Muscle of arm (tissue), 14 donors: Measurements from ENCODE around the gene GSTA3. TPM values are rescaled to one million over a fixed set of nuclear protein-coding genes. Genes with fewer than 3 reads are reported as not detected.
"Not testable (repeated sequence)": the region's sequence is repeated elsewhere in the genome, so short reads cannot be mapped to it uniquely, and the experiment has no call there.

ENCODE experiments used
- DNase-seq: peaks from one replicate; pipeline ENCODE4 v3.0.0-alpha.2; 2013
- long read RNA-seq, 11 donors: transcript quantifications; one replicate each; lab custom pipeline, GENCODE V29; 2026
- polyA plus RNA-seq, 12 donors: library from polyadenylated mRNA; unstranded; fragments of 120-200 nt; gene quantifications; one replicate each; pipeline ENCODE4 v1.2.1, GENCODE V29; 2013; ENCODE audit not compliant: insufficient read length in 12 of 12

Gene GSTA3
- under 1 TPM in 1 of 12 donors, not detected in 11; 0.16 TPM for polyA plus RNA-seq
- long read RNA-seq, donor 1 = 0 reads
- long read RNA-seq, donor 2 = 0 reads
- long read RNA-seq, donor 3 = 0 reads
- long read RNA-seq, donor 4 = 0 reads
- long read RNA-seq, donor 5 = 0 reads
- long read RNA-seq, donor 6 = 0 reads
- long read RNA-seq, donor 7, partial matches to known transcripts = 0 of 1 reads
- long read RNA-seq, donor 7, other reads (novel, unspliced or antisense) = 0 of 1 reads
- long read RNA-seq, donor 8 = 0 reads
- long read RNA-seq, donor 9 = 0 reads
- long read RNA-seq, donor 10 = 0 reads
- long read RNA-seq, donor 11 = 0 reads

DNA sequence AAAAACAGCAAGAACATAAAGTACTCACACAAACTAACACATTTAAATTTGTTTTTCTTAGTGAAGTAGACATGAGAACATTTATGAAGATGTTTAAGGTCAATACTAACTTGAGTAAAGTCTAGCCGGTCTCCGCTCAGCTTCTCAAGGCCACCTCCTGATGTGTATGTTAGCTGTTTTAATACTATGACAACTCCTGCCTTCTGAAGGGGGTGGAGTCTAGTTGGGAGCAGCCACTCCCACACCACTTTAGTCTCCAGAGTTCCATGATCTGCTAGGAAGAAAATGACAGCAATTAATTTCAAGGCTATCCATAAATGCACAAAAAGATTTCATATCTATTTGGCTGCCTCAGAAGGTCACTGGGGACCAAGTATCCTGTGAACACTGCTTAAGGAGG, at the start of gene GSTA3:
TSS of gene GSTA3 (minus strand) at position 168 of the 400 bp plus-strand sequence. CDS start 3,864 bp downstream, outside the sequence.
- no peak for DNase-seq

DNA sequence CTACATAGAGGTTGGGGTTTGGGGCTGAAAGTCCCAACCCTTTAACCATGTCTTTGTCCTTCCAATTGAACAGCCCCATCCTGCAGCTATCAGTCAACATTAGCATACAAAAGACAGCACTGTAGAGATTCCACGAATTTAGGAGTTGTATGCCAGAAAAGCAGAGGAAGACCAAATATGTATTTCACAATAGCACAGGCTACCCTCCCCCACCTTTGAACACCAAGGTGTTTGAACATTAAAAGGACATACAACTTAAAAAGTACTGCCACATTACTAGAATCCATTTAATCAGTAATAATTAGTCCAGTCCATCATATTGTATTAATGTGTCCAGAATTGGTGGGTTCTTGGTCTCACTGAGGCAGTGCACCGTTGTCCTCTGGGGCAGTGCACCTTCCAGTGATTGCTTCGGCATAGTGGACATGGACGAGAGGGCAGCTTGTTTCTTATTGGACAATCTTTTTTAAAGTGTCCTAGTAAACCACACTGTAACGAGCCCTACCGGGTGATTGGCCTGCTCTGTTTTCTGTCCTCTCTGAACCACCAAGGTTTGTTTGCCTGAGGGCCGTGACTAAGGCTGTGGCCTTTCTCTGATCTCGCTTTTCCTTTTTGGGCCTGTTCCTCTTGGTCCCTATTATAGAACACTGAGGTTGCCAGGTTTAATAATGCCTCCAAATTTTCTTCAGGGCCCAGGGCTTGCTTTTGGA, 49.2 kb upstream of the GSTA3 start:
- DNase-seq = no peak

- DNase-seq = no peak
Observed at GRCh38 chr6:52955871-52956270, 46.4 kb upstream of the GSTA3 start.

- DNase-seq = no peak
Observed at GRCh38 chr6:52953911-52954839, 44.7 kb upstream of the GSTA3 start.

GRCh38 chr6:52946306-52946705, 36.8 kb upstream of the GSTA3 start:
- DNase-seq = no peak

GRCh38 chr6:52942821-52943220, 33.3 kb upstream of the GSTA3 start:
- DNase-seq = not testable (repeated sequence)

- DNase-seq = no peak
Observed at GRCh38 chr6:52942221-52942620, 32.7 kb upstream of the GSTA3 start.

DNA sequence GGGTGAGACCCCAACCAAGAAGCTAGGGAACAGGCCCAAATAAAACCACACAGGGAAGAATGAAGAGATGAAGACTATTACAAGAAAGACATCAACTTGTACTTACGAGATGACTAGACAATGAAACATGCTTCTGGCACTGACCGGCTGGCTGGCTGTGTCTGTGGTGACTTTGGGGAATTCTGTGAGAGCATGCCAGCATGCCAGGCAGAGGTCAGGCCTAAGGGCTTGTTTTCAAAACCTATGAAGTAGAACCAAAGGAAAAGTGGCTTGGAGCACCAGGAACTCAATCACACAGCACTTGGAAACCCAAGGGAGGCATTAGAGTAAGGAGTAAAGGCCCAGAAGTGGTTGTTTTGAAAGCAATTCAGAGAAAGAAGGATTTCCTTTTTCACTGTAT, 28.4 kb upstream of the GSTA3 start:
- DNase-seq = no peak

GRCh38 chr6:52933778-52934177, 24.3 kb upstream of the GSTA3 start:
- DNase-seq = no peak

DNA sequence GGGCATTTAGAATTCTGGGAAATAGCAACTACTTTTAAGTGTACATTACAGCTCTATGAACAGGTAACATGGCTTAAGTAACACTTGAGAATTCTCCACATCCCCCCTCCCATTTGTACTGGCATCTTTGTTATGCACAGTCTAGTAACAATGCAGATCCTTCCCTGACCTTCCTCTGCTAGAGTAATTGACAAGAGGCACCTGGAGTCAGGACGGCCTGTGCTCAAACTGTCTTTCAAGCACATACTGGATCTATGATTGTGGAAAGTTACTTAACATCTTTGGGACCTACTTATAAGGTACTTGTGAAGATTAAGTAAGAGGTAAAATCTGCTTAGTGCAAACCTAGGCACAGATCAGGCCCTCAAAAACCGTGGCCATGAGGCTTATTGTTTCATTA, 21.9 kb upstream of the GSTA3 start:
- no peak for DNase-seq

DNA sequence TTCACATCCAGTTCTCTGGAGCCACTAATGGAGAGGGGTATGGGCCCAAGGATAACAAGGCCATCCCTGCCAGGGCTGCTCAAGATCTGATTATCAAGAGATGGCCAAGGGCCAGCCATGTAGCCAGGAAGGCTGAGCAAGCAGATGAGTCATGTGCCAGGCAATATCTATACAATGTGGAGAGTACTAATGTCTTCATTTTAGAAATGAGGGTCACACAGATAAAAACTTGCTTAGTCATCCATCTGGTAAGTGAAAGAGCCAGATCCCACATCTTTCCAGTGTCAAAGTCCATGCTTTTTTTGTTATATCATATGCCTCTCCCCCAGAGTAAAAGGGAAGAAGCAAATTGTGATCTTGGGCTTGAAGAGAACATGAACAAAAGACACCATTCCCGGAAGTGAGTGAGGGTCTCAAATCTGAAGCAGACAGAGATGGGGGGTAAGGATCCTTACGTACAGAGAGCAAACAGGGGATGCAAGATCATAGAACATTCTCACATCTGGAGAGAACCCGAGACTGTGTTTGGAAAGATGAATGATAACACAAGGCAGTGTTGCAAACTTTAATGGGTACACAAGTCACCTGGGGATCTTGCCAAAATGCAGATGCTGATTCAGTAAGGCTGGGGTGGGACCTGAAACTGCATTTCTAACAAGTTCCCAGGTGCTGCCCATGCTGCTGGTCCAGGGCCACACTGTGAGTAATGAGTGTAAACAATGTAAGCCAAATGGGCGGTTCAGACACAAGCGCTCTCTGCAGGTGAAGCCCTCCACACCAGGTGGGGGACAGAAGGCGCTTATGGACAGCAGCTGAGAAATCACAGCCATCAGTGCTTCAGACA, 20.0 kb upstream of the GSTA3 start:
- no peak for DNase-seq

DNA sequence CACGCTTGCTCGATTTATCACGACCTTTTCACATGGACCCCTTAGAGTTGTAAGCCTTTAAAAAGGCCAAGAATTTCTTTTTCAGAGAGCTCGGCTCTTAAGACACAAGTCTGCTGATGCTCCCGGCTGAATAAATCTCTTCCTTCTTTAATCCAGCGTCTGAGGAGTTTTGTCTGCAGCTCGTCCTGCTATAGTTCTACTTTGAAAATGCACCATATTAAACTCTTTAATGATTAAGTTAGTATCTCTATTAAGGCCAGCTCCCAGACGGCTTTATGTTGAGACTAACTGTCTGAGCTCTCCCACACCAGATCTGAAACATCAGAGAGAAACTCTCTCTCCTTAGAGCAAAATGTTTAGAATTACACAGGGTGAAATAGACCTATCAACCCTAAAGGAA, 18.0 kb upstream of the GSTA3 start:
- no peak for DNase-seq

- no peak for DNase-seq
Observed at GRCh38 chr6:52925919-52926792, 16.7 kb upstream of the GSTA3 start.

DNA sequence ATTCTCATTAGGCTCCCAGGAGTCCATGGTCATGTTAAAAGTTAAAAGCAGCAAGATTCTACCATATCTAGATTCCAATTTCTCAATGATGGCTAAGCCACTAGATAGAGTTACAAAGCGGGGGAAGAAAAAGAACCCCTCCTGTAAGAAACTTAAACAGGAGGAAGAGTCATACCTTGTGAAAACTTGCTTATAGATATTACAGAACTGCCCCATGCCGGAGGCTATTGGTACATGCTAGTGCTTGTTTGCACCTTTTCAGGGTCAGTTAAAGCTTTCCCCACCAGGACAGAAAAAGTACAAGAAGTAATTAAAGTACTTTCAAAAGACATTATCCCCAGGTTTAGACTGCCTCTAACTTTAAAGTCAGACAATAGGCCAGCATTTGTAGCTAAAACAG, 15.5 kb upstream of the GSTA3 start:
- DNase-seq = no peak

- DNase-seq = not testable (repeated sequence)
Observed at GRCh38 chr6:52923689-52924088, 14.2 kb upstream of the GSTA3 start.

DNA sequence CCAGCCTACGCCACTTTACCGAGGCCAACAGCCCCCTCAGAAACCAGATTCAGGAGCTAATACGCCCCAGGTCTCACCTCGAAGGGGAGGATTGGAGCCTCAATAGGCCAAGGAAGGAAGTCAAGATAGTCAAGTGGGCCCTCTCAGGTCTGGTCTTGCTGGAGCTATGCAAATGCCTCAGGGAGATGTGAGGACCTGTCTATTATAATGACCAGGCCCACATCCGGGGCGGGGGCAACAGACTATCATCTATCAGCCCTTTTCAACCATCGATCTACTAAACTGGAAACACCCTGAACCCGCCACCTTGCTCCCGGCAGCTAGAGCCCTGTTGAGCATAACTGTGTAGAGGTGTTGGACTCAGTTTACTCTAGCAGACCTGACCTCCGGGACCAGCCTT, 12.7 kb upstream of the GSTA3 start:
- no peak for DNase-seq

DNA sequence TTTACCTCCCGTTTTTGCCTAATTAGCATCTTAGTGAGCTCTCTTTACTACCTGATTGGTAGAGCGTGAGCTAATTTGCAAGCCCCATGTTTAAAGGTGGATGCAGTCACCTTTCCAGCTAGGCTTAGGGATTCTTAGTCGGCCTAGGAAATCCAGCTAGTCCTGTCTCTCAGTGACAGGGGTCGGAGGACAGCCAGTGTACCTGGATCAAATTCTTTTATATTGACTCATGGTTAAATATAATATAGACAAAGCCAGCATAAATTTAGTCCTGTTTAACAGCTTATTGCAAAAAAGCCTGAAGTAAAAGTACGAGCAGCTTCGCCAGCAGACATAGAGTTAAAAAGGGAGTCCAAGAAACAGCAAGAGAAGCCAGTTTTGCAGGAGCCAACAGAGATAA, 12.2 kb upstream of the GSTA3 start:
- DNase-seq = no peak

GRCh38 chr6:52919511-52919910, 10.0 kb upstream of the GSTA3 start:
- not testable (repeated sequence) for DNase-seq

GRCh38 chr6:52918771-52919170, 9.3 kb upstream of the GSTA3 start:
- not testable (repeated sequence) for DNase-seq

DNA sequence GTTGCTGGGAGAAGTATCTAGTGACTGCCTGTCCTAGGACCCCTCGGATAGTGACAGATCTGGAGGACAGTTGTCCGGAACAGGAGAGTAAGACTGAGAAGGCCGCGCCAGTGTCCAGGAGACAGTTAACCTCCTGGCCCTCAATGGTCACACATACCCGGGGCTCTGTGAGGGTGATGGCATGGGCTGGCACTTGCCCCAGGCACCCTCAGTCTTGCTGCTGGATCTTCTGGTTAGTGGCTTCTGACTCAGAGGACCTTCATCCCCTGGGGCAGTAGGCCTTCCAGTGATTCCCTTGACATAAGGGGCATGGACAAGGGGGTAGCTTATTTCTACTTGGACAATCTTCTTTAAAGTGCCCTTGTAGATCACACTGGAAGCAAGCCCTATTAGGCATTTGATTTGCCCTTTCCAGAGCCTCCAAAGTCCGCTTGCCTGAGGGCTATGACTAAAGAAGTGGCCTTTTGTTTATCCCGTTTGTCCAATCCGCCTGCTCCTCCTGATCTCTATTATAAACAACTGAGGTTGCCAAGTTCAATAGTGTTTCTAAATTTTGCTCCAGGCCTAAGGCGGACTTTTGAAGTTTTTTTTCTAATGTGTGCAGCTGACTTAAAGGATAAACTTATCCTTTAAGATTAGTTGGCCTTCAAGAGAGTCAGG, 8.7 kb upstream of the GSTA3 start:
- not testable (repeated sequence) for DNase-seq
